ENCODE measurements around the gene PRR36.

DNA sequence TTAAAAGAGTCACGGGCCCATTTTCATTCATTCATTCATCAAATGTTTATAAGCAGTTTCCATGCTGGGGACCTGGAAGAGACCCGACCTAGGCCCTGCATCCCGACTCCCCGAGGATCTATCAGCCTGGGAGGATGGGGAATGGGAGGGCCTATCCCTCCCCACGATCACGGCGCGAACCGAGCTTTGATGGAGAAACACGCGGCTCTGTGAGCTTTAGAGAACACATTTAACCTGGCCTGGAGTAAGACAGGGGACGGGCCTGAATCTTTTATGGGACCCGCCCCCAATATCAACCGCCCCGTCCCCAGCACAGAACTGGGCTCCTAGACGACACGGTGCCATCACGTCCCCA lies 45.0 kb downstream of the PRR36 start:
- TF ChIP-seq EP300 (IDR thresholded peaks at IDR 0.05) = no peak
- TF ChIP-seq, protein P1, sequence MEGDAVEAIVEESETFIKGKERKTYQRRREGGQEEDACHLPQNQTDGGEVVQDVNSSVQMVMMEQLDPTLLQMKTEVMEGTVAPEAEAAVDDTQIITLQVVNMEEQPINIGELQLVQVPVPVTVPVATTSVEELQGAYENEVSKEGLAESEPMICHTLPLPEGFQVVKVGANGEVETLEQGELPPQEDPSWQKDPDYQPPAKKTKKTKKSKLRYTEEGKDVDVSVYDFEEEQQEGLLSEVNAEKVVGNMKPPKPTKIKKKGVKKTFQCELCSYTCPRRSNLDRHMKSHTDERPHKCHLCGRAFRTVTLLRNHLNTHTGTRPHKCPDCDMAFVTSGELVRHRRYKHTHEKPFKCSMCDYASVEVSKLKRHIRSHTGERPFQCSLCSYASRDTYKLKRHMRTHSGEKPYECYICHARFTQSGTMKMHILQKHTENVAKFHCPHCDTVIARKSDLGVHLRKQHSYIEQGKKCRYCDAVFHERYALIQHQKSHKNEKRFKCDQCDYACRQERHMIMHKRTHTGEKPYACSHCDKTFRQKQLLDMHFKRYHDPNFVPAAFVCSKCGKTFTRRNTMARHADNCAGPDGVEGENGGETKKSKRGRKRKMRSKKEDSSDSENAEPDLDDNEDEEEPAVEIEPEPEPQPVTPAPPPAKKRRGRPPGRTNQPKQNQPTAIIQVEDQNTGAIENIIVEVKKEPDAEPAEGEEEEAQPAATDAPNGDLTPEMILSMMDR (IDR thresholded peaks at IDR 0.05) = no peak

Data from esophagus muscularis mucosa (tissue), 3 donors.